GM23338 (cell line): ENCODE data around the gene SLC38A8. TPM values are rescaled to one million over a fixed set of nuclear protein-coding genes. Genes with fewer than 3 reads are reported as not detected.

ENCODE experiments used
- CREB1 ChIP-seq: fragments of 250-450 bp; sonication (Bioruptor Pico); IDR thresholded peaks from 2 replicates; pipeline ENCODE4 v1.5.0; 2020; ENCODE audit warnings: low read depth, mild to moderate bottlenecking, moderate library complexity
- EZH2phosphoT487 ChIP-seq: fragments of 200-600 bp; sonication (generic); IDR thresholded peaks from one replicate; pipeline ENCODE4 v1.8.1; 2018; ENCODE audit warnings: antibody characterized with exemption; ENCODE audit not compliant: unreplicated experiment
- JUNB ChIP-seq: IDR thresholded peaks from one replicate; pipeline ENCODE4 v1.6.1; 2016; ENCODE audit warnings: antibody characterized with exemption; ENCODE audit not compliant: unreplicated experiment
- ZNF114 ChIP-seq: fragments of 250-450 bp; sonication (Bioruptor Pico); IDR thresholded peaks from 2 replicates; pipeline ENCODE4 v1.5.0; 2020; ENCODE audit warnings: mild to moderate bottlenecking, moderate library complexity
- polyA plus RNA-seq: library from polyadenylated mRNA; unstranded; fragments of >200 nt; fragmentation: Nextera tagmentation; extraction: Ambion mirVana; gene quantifications from 2 replicates; pipeline ENCODE4 v1.2.1, GENCODE V29; 2016
- total RNA-seq: library from RNA; depleted of rRNA; stranded (reverse); fragments of >200 nt; shearing (Covaris generic); gene quantifications from 2 replicates; pipeline ENCODE4 v1.2.3, GENCODE V29; 2014
- TF ChIP-seq, protein P1 (sequence below): fragments of 250-450 bp; sonication (Bioruptor Pico); IDR thresholded peaks from 2 replicates; pipeline ENCODE4 v1.5.0; 2020; ENCODE audit warnings: mild to moderate bottlenecking, moderate library complexity
- TF ChIP-seq, protein P2 (sequence below): IDR thresholded peaks from one replicate; pipeline ENCODE4 v1.6.1; 2018; ENCODE audit warnings: antibody characterized with exemption; ENCODE audit not compliant: unreplicated experiment
- TF ChIP-seq, protein P3 (sequence below): IDR thresholded peaks from 2 replicates; pipeline ENCODE4 v1.6.1; 2016; ENCODE audit warnings: antibody characterized with exemption

The SLC38A8 gene
- total and polyA plus RNA-seq, 2 experiments from 2014 or later = not detected

DNA sequence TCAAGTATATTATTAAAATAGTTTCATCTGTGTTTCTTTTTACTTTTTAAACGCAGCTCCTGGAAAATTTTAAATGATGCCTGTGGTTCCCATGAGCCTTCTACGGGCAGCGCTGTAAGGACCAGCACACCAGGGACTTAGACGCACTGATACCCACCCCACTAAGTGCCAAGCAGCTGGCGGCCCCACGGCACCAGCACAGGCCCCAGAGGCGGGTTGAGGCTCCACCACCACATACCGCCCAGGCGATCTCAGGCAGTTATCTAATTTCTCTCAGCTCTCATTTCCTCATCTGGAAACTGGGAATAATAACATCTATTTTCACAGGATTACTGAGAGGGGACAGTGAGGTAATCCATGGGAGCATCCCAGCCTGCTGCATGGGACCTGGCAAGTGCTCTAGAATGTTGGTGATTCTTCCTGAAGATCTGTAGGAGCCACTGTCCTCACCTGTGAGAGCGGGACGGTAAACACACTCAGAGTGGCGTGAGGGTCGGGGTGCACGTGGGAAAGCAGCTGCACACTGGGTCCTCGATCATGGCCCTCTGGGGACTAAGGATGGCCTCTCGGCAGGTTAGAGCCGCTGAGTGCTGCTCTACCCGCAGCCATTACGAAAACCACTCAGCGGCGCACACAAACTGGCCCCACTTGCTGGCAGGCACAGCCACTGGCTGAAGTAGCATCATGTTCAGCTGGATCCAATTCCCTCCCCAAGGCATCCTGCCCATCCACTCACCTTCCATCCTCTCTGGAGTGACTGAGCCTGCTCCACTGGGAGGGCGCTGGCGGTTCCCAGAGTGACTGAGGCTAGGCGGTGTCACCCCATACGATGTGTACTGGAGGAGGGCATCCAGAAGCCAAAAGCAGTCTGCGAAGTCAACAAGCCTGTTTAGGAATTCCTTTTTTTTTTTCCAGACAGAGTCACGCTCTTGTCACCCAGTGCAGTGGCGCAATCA is 17.6 kb upstream of the SLC38A8 start (continued):
- TF ChIP-seq, protein P1, sequence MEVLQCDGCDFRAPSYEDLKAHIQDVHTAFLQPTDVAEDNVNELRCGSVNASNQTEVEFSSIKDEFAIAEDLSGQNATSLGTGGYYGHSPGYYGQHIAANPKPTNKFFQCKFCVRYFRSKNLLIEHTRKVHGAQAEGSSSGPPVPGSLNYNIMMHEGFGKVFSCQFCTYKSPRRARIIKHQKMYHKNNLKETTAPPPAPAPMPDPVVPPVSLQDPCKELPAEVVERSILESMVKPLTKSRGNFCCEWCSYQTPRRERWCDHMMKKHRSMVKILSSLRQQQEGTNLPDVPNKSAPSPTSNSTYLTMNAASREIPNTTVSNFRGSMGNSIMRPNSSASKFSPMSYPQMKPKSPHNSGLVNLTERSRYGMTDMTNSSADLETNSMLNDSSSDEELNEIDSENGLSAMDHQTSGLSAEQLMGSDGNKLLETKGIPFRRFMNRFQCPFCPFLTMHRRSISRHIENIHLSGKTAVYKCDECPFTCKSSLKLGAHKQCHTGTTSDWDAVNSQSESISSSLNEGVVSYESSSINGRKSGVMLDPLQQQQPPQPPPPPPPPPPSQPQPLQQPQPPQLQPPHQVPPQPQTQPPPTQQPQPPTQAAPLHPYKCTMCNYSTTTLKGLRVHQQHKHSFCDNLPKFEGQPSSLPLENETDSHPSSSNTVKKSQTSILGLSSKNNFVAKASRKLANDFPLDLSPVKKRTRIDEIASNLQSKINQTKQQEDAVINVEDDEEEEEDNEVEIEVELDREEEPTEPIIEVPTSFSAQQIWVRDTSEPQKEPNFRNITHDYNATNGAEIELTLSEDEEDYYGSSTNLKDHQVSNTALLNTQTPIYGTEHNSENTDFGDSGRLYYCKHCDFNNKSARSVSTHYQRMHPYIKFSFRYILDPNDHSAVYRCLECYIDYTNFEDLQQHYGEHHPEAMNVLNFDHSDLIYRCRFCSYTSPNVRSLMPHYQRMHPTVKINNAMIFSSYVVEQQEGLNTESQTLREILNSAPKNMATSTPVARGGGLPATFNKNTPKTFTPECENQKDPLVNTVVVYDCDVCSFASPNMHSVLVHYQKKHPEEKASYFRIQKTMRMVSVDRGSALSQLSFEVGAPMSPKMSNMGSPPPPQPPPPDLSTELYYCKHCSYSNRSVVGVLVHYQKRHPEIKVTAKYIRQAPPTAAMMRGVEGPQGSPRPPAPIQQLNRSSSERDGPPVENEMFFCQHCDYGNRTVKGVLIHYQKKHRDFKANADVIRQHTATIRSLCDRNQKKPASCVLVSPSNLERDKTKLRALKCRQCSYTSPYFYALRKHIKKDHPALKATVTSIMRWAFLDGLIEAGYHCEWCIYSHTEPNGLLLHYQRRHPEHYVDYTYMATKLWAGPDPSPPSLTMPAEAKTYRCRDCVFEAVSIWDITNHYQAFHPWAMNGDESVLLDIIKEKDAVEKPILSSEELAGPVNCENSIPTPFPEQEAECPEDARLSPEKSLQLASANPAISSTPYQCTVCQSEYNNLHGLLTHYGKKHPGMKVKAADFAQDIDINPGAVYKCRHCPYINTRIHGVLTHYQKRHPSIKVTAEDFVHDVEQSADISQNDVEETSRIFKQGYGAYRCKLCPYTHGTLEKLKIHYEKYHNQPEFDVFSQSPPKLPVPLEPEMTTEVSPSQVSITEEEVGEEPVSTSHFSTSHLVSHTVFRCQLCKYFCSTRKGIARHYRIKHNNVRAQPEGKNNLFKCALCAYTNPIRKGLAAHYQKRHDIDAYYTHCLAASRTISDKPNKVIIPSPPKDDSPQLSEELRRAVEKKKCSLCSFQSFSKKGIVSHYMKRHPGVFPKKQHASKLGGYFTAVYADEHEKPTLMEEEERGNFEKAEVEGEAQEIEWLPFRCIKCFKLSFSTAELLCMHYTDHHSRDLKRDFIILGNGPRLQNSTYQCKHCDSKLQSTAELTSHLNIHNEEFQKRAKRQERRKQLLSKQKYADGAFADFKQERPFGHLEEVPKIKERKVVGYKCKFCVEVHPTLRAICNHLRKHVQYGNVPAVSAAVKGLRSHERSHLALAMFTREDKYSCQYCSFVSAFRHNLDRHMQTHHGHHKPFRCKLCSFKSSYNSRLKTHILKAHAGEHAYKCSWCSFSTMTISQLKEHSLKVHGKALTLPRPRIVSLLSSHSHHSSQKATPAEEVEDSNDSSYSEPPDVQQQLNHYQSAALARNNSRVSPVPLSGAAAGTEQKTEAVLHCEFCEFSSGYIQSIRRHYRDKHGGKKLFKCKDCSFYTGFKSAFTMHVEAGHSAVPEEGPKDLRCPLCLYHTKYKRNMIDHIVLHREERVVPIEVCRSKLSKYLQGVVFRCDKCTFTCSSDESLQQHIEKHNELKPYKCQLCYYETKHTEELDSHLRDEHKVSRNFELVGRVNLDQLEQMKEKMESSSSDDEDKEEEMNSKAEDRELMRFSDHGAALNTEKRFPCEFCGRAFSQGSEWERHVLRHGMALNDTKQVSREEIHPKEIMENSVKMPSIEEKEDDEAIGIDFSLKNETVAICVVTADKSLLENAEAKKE = no peak
- TF ChIP-seq, protein P2, sequence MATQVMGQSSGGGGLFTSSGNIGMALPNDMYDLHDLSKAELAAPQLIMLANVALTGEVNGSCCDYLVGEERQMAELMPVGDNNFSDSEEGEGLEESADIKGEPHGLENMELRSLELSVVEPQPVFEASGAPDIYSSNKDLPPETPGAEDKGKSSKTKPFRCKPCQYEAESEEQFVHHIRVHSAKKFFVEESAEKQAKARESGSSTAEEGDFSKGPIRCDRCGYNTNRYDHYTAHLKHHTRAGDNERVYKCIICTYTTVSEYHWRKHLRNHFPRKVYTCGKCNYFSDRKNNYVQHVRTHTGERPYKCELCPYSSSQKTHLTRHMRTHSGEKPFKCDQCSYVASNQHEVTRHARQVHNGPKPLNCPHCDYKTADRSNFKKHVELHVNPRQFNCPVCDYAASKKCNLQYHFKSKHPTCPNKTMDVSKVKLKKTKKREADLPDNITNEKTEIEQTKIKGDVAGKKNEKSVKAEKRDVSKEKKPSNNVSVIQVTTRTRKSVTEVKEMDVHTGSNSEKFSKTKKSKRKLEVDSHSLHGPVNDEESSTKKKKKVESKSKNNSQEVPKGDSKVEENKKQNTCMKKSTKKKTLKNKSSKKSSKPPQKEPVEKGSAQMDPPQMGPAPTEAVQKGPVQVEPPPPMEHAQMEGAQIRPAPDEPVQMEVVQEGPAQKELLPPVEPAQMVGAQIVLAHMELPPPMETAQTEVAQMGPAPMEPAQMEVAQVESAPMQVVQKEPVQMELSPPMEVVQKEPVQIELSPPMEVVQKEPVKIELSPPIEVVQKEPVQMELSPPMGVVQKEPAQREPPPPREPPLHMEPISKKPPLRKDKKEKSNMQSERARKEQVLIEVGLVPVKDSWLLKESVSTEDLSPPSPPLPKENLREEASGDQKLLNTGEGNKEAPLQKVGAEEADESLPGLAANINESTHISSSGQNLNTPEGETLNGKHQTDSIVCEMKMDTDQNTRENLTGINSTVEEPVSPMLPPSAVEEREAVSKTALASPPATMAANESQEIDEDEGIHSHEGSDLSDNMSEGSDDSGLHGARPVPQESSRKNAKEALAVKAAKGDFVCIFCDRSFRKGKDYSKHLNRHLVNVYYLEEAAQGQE = no peak
- TF ChIP-seq JUNB = no peak
- no peak for TF ChIP-seq EZH2phosphoT487
- no peak for TF ChIP-seq ZNF114
- TF ChIP-seq, protein P3, sequence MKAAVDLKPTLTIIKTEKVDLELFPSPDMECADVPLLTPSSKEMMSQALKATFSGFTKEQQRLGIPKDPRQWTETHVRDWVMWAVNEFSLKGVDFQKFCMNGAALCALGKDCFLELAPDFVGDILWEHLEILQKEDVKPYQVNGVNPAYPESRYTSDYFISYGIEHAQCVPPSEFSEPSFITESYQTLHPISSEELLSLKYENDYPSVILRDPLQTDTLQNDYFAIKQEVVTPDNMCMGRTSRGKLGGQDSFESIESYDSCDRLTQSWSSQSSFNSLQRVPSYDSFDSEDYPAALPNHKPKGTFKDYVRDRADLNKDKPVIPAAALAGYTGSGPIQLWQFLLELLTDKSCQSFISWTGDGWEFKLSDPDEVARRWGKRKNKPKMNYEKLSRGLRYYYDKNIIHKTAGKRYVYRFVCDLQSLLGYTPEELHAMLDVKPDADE = no peak
- TF ChIP-seq CREB1 (CRISPR knock-in tag) = no peak
